ENCODE measurements around the gene CFAP46.

The CFAP46 gene

DNA sequence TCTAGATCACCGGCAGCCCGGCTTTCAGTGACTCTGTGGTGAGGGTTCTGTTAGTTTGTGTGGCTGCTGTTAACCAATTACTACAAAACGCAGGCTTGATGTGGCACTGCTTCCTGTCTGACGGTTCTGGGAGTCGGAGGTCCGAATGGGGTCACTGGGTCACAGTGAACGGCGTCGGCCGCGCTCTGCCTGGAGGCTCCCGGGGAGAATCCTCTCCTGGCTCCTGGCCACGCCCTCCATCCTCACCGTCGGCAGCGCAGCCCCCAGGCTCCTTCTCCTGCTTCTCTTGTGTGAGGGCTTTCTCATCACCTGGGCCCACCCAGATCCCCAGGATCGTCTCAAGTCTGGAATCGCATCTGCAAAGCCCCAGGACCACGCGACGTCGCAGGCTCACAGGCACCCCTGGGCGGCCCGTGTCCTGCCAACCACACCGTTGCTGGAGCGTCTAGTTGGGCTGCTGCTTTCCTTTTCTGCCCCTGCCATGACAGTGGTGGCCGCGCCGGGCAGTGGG, 124.6 kb downstream of the CFAP46 start:
- no peak for DNase-seq

GRCh38 chr10:132816718-132817117, 125.7 kb downstream of the CFAP46 start:
- DNase-seq: no peak

DNA sequence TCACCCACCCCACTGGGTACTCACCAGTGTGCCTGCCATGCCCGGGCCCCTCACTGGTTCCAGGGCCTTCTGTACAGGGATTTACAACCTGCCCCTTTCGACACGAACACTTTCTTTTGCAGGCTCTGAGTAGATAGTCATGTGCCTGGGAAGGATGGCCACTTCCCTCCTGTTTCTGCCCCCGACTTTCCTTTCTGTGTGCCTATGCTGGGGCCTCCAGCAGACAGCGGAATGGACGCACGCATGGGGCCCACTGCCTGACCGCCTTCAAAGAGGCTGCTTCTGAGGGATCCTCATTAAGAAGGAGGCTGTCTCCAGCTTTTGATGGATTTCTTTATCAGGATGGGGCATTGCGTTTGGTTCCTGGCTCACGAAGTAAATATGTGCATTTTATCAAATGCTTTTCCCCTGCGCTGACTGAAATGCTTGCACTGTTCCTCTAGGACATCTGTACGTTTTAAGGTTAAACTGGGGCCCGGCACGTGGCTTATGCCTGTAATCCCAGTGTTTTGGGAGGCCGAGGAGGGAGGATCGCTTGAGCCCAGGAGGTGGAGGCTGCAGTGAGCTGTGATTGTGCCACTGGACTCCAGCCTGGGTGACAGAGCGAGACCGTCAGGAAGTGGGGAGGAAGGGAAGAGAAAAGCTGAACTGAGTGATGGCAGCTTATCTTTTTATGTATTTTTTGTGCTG, 127.1 kb downstream of the CFAP46 start:
- no peak for DNase-seq

DNA sequence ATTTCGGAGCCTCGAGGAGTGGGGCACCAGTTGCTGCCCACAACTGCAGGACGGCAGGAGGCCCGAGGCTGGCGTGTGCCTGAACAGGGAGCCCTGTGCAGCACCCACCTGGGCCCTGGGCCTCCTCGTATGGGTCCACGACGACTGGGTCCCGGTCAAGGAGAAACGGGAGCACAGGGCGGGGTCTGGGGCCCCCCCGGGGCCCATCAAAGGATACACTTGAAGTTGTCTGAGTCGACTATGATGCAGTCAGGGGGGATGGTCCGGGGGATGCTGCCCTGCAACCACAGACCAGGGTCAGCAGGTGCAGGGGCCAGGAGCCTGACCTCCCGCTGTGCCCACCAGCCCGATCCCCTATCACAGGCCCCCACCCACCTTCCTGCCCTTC, 127.9 kb downstream of the CFAP46 start:
- no peak for DNase-seq

DNA sequence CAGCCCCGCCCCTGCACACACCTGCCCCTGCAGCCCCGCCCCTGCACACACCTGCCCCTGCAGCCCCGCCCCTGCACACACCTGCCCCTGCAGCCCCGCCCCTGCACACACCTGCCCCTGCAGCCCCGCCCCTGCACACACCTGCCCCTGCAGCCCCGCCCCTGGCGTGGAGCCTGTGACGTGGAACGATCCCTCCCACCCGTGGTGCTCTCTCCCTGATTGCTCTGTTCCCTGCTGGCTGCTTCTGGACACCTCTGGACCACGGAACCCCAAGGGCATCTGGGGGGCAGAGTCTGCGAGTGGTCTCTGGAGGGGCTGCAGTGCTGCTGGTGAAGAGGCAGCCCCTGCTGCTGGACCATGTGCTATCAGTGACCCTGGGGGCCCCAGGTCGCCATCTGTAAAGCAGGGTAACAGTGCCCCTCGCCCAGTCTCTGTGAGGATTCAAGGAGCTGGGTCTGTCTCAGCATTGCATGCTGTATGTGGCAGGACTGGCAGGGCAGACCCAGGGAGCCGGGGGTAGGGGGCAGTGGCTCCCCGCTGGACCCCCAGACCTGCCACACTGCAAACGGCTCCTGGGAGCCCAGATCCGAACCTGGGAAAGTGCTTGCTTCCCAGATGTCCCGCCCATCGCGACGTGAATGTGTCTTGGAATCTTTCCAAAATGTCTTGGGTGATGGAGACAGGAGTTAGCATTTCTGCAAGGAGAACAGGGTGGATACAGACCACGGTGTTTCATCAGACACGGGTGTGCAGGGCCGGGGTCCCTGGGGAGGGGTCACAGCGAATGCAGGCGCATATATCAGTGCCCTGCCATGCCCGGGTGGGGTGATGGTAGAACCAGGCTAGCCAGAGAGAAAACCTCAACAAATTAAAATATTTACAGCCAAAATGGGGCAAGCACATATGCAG, 128.6 kb downstream of the CFAP46 start:
- DNase-seq: no peak

- DNase-seq: no peak
Measured at GRCh38 chr10:132813001-132813401, 129.4 kb downstream of the CFAP46 start.

GRCh38 chr10:132812520-132812919, 129.8 kb downstream of the CFAP46 start:
- no peak for DNase-seq

- no peak for DNase-seq
Measured at GRCh38 chr10:132811891-132812481, 130.4 kb downstream of the CFAP46 start.

GRCh38 chr10:132810807-132811700, 131.3 kb downstream of the CFAP46 start:
- DNase-seq: no peak

DNA sequence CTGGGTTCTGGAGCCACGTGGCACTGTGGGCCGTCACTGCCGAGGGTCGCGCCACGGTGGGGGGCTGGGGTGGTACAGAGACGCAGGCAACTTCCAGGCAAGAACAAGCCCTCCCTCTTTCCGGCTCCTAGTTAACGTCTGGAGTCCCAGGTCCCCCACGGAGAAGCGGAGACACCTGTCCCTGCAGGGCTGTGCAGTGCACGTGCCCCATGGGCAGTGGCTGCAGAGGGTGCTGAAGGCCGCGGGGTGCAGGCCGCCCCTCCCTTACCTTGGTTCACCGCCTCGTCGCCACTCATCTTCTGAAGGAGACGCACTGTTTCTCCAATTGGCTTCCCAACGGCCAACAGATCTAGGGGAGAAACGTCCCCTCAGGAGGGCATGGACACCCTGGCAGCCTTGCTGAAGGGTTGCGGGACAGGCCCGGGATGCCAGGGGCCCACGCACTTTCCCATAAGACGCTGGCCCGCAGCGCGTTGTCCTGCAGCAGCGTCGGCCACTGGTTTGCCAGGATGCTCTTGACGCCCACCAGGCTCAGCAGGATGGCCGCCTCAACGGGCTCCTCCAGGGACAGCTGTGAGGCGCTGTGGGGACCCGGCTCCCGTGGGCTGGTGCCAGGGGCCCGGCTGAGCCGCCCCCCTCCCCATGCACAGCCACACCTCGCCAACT, 132.1 kb downstream of the CFAP46 start:
- DNase-seq: no peak

GRCh38 chr10:132809232-132810140, 132.9 kb downstream of the CFAP46 start:
- no peak for DNase-seq

DNA sequence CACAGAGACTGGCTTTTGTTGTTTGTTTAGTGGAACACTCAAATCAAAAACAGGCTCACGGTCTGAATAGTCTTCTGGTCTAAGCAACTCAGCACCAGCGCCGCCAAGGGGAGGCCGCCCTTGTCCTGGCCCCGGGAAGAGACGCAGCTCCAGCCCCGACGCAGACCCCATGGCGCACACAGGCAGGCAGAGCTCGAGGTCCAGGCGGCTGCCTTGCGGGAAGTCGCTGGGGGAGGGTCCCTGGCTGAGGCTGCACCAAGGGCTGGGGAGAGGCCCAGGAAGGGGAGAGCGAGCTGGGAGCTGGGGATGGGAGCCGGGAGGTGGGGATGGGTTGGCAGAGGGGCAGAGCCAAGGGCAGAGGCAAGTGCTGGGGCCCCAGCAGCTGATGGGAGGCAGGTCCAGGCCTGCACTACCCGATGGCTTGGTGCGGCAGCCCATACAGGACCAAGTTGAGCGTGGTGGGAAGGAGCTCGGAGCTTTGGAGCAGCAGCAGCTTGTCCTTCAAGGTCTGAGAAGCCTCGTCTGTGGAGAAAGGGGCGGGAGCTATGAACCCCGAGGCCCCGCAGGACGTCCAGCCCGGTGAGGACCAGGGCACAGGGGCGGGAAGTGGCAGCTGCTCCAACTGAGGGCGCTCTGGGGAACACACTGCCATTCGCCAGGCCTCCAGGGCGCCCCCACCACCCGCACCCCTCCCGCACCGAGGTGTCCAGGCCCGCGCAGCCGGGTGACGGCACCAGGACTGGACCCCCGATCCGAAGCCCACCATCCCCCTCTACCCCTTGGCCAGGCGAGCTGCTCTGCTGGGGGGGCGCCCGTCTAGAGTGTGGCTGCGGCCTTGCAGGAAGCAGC, 133.8 kb downstream of the CFAP46 start:
- DNase-seq: no peak

DNA sequence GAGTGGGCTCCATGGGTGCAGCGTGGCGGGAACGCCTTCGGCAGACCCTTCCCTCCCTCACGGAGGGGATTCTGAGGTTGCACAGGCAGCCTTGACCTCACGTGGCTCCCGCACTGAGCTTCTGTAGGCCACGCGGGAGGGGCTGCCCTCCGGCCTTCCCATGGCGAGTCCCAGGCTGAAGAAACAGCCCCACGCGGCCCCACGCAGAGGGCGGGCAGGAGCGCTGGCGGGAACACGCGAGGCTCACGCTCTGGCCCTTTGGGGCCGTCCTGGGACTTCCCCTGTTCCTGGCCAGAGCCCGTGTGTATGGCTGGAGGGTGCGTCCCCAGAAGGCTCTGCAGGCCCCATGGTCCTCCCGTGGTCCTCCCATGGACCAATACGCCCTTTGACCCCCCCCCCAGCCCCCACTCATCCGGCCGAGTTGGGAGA, 134.7 kb downstream of the CFAP46 start:
- no peak for DNase-seq

GRCh38 chr10:132806561-132807003, 135.8 kb downstream of the CFAP46 start:
- no peak for DNase-seq

DNA sequence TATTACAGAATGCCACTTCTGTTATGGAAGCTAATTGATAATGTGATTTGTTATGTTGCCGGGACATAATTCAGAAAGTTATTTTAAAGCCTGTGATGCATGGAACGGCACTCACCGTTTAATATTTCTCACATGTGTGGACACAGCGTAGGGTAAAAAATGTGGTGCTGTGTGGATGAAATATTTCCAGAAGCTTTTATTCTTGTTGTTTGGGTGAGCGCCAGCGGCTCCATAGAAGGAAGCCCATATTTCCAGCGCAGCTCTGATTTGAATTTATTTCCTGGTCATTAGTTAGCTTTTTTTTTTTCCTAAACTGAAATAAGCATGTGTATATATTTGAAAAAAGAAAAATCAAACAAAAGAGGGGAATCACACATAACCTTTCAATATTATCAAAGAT, 136.3 kb downstream of the CFAP46 start:
- no peak for DNase-seq

DNA sequence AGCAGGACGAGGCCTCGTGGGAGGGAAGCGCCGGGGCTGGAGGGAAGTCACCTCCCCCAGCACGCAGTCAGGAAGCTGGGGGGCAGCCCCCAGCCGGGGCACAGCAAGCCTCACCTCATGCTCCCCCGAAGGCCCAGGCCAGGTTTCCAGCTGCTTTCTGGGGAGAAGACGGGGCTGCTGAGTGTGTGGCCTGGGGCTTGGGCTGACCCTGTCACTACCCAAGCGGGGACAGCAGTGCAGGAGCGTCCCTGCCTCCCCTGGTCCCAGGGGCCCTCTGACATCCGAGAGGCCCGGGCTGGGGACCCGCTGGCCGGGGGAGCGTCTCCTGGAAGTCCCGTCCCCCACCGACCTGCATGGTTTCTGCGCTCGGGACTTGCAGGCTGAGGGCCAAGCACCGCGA, 136.8 kb downstream of the CFAP46 start:
- DNase-seq: no peak

- no peak for DNase-seq
Measured at GRCh38 chr10:132804785-132805426, 137.5 kb downstream of the CFAP46 start.

DNA sequence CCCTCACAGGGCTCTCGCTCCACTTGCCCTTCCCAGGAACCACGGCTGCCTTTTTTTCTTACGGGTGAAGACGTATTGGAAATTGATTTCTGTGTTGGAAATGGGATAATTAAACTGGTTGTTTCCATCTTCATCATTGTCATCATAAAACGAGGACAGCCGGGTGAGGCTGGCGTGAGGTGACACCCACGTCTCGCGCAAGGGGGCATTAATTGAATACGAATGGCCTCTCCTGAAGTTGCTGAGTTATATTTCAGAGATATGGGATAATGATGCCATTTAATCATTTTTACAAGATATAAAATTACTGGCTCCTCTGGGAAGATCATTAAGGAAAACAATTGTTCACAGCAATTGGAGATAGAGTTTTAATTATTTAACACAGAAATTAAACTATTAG, 138.1 kb downstream of the CFAP46 start:
- no peak for DNase-seq

Measured in hematopoietic multipotent progenitor cell treated with erythropoietin and hydrocortisone succinate and interleukin-3 and kit ligand, for 6 days (in vitro differentiated cells).